Uterus (tissue), 4 donors: Measurements from ENCODE around the gene TRAF4. TPM values are rescaled to one million over a fixed set of nuclear protein-coding genes. Genes with fewer than 3 reads are reported as not detected.

Experiments used
- DNase-seq, 2 donors: peaks; one replicate each; pipeline ENCODE4 v3.0.0-alpha.2; 2019 to 2020
- H3K27ac ChIP-seq, 2 donors: fragments of 200-600 bp; sonication (generic); 1 replicate in 1 of 2; 2 replicates in 1 of 2; pipeline ENCODE4 v1.5.1; 2016 to 2018
- H3K27me3 ChIP-seq, 2 donors: fragments of 200-600 bp; sonication (generic); one replicate each; pipeline ENCODE4 v1.5.1; 2018 to 2019; ENCODE audit warnings: control low read depth in 1 of 2
- H3K36me3 ChIP-seq, 2 donors: fragments of 200-600 bp; sonication (generic); one replicate each; pipeline ENCODE4 v1.5.1; 2019; ENCODE audit warnings: control low read depth in 1 of 2
- H3K4me1 ChIP-seq, 2 donors: fragments of 200-600 bp; sonication (generic); one replicate each; pipeline ENCODE4 v1.5.1; 2018 to 2019; ENCODE audit warnings: control low read depth in 1 of 2
- H3K4me3 ChIP-seq, 2 donors: fragments of 200-600 bp; sonication (generic); 1 replicate in 1 of 2; 2 replicates in 1 of 2; pipeline ENCODE4 v1.5.1; 2018 to 2019; ENCODE audit warnings: mild to moderate bottlenecking in 1 of 2
- H3K9me3 ChIP-seq, 2 donors: fragments of 200-600 bp; sonication (generic); one replicate each; pipeline ENCODE4 v1.5.1; 2019; ENCODE audit warnings: control low read depth in 1 of 2
- CTCF ChIP-seq, 4 experiments: fragments of 200-600 bp in 2 of 4; fragments of 450-650 bp in 2 of 4; sonication (generic) in 2 of 4; IDR thresholded peaks; one replicate each; pipeline ENCODE4 v1.5.1; 2016 to 2019; ENCODE audit warnings: antibody characterized with exemption in 4 of 4, mild to moderate bottlenecking in 2 of 4, moderate library complexity in 1 of 4
- POLR2A ChIP-seq, 2 donors: fragments of 450-650 bp; IDR thresholded peaks; one replicate each; pipeline ENCODE4 v1.6.1; 2016; ENCODE audit warnings: antibody characterized with exemption in 2 of 2, mild to moderate bottlenecking in 1 of 2, moderate library complexity in 1 of 2
- intact Hi-C: fragments of 100-400 bp; cut with DNase I; formaldehyde crosslinking; loops from one replicate; pipeline ENCODE4 v1.15.1; 2023; ENCODE audit warnings: low total_unique reads
- total RNA-seq, 4 donors: library from RNA; depleted of rRNA in 3 of 4; stranded (reverse); fragments of >200 nt in 3 of 4; gene quantifications; one replicate each; pipeline versions ENCODE4 v1.1.0 to v1.2.4, GENCODE V29; 2014 to 2023
- donor health status: DM: yes; HTN: yes; CAD: no.

TRAF4 gene
- total RNA-seq, 4 donors from 2014 or later: under 0.01 to 22.4 (median 11.4) TPM

GRCh38 chr17:28705728-28706334, 38.0 kb upstream of the TRAF4 start:
- TF ChIP-seq CTCF (IDR thresholded peaks at IDR 0.05): no peak
- no peak overlapping the region for H3K27ac ChIP-seq
- H3K9me3 ChIP-seq: no peaks in the 10 kb centered on the region
- no peaks in the 10 kb centered on the region for H3K27me3 ChIP-seq
- H3K4me1 ChIP-seq: no peaks in the 10 kb centered on the region
- H3K4me3 ChIP-seq: no peak overlapping the region
- H3K36me3 ChIP-seq: no peaks in the 10 kb centered on the region
- intact Hi-C loops: no loop called here
- DNase-seq: no peak

- intact Hi-C loops: no loop called here
- no peak overlapping the region for H3K4me3 ChIP-seq
- no peak overlapping the region for H3K27ac ChIP-seq
- no peaks in the 10 kb centered on the region for H3K4me1 ChIP-seq
- H3K9me3 ChIP-seq: no peaks in the 10 kb centered on the region
- no peaks in the 10 kb centered on the region for H3K27me3 ChIP-seq
- no peak for TF ChIP-seq CTCF (IDR thresholded peaks at IDR 0.05)
- no peaks in the 10 kb centered on the region for H3K36me3 ChIP-seq
- DNase-seq: no peak
These were observed 37.1 kb upstream of the TRAF4 start for GRCh38 chr17:28706471-28707338.

- TF ChIP-seq CTCF (IDR thresholded peaks at IDR 0.05) (no peak), POLR2A (IDR thresholded peaks at IDR 0.05) (no peak)
These were observed 36.5 kb upstream of the TRAF4 start for GRCh38 chr17:28707339-28707720.

GRCh38 chr17:28710861-28711722, 32.7 kb upstream of the TRAF4 start:
- peak overlapping the region; percentile 47 to 65 for H3K4me3 ChIP-seq
- DNase-seq: peak; percentile 88 to 93
- intact Hi-C loops: no loop called here
- H3K9me3 ChIP-seq: no peaks in the 10 kb centered on the region
- no peaks in the 10 kb centered on the region for H3K4me1 ChIP-seq
- TF ChIP-seq CTCF (IDR thresholded peaks at IDR 0.05) (peak in 1 of 4 experiments; percentile 12), POLR2A (IDR thresholded peaks at IDR 0.05) (peak; percentile 79 to 89)
- no peaks in the 10 kb centered on the region for H3K36me3 ChIP-seq
- H3K27ac ChIP-seq: peak overlapping the region; percentile 84 to 93
- H3K27me3 ChIP-seq: no peaks in the 10 kb centered on the region

More at GRCh38 chr17:28707339-28707720, 36.5 kb upstream of the TRAF4 start:
- no peak for DNase-seq
- intact Hi-C loops: no loop called here
- Histone ChIP-seq H3K36me3 (no peaks in the 10 kb centered on the region), H3K4me1 (no peaks in the 10 kb centered on the region), H3K27me3 (no peaks in the 10 kb centered on the region), H3K9me3 (no peaks in the 10 kb centered on the region), H3K4me3 (no peak overlapping the region), H3K27ac (no peak overlapping the region)
